ENCODE measurements around the gene USE1. TPM values are rescaled to one million over a fixed set of nuclear protein-coding genes. Genes with fewer than 3 reads are reported as not detected.

Gene USE1
- total and polyA plus RNA-seq, 9 of the 15 experiments (the other 6 are each of a cell fraction or from before 2014, with no cell fraction given), result 17.3 to 52.4 (median 34.0) TPM

GRCh38 chr19:17215127-17215971, at the start of gene USE1 (continued):
- TF ChIP-seq ZNF609 (CRISPR knock-in tag; IDR thresholded peaks at IDR 0.05; ENCODE audit: borderline replicate concordance) (no peak), BHLHE40 (IDR thresholded peaks at IDR 0.05; ENCODE audit: low read length) (peak; percentile 36; the same call in 1 of the 2 replicates), SMAD4 (CRISPR knock-in tag; conservative IDR thresholded peaks at IDR 0.05) (peak; percentile 77), FOXP4 (CRISPR knock-in tag; IDR thresholded peaks at IDR 0.05; ENCODE audit: borderline replicate concordance) (peak; percentile 66; the same call in 1 of the 2 replicates), ZBTB26 (CRISPR knock-in tag; IDR thresholded peaks at IDR 0.05) (no peak), FOXA3 (CRISPR knock-in tag; conservative IDR thresholded peaks at IDR 0.05 in 1 of 2, IDR thresholded peaks at IDR 0.05 in 1 of 2) (no peak), E2F8 (IDR thresholded peaks at IDR 0.05; ENCODE audit: low read depth, partially characterized antibody) (peak; percentile 98), PREB (CRISPR knock-in tag; IDR thresholded peaks at IDR 0.05) (no peak), ZBTB12 (CRISPR knock-in tag; IDR thresholded peaks at IDR 0.05) (0 out of 2 replicates have a peak, but pooled peaks have one; percentile 42)

Data from K562 (cell line).